HEK293T (cell line): ENCODE data around the gene EYS.

Experiments
- CTCF ChIA-PET: fragments of 350-600 bp; formaldehyde crosslinking; extraction: SDS; loops from one replicate; lab custom pipeline; 2021; ENCODE audit warnings: antibody characterized with exemption, inconsistent platforms; lab: Yijun Ruan, JAX
- POLR2A ChIA-PET: fragments of 350-600 bp; formaldehyde crosslinking; extraction: SDS; loops from one replicate; lab custom pipeline; 2020; ENCODE audit warnings: antibody characterized with exemption, inconsistent platforms; lab: Yijun Ruan, JAX
- DNase-seq: peaks from one replicate; pipeline ENCODE4 v3.0.0; 2012; ENCODE audit warnings: mixed read lengths; ENCODE audit errors: extremely low spot score
- ARNT ChIP-seq: fragments of 450-650 bp; IDR thresholded peaks from 2 replicates; pipeline ENCODE4 v1.6.1; 2017; ENCODE audit warnings: mild to moderate bottlenecking
- BHLHE40 ChIP-seq: fragments of 450-650 bp; IDR thresholded peaks from 2 replicates; pipeline ENCODE4 v1.6.1; 2016; ENCODE audit warnings: mild to moderate bottlenecking, moderate library complexity, borderline replicate concordance
- CTBP1 ChIP-seq: fragments of 450-650 bp; IDR thresholded peaks from 2 replicates; pipeline ENCODE4 v1.6.1; 2016; ENCODE audit warnings: borderline replicate concordance
- ELF4 ChIP-seq: fragments of 450-650 bp; IDR thresholded peaks from 2 replicates; pipeline ENCODE4 v1.6.1; 2017; ENCODE audit warnings: antibody characterized with exemption
- FOXA1 ChIP-seq: fragments of 450-650 bp; IDR thresholded peaks from 2 replicates; pipeline ENCODE4 v1.6.1; 2016; ENCODE audit warnings: mild to moderate bottlenecking
- FOXK2 ChIP-seq: fragments of 450-650 bp; IDR thresholded peaks from 2 replicates; pipeline ENCODE4 v1.6.1; 2016; ENCODE audit warnings: mild to moderate bottlenecking
- FOXM1 ChIP-seq: fragments of 450-650 bp; IDR thresholded peaks from 2 replicates; pipeline ENCODE4 v1.6.1; 2017; ENCODE audit warnings: mild to moderate bottlenecking, borderline replicate concordance
- HDGF ChIP-seq: fragments of 450-650 bp; IDR thresholded peaks from 2 replicates; pipeline ENCODE4 v1.6.1; 2017; ENCODE audit warnings: antibody characterized with exemption, borderline replicate concordance
- L3MBTL2 ChIP-seq: fragments of 450-650 bp; conservative IDR thresholded peaks from 2 replicates; pipeline ENCODE4 v1.6.1; 2016; ENCODE audit warnings: mild to moderate bottlenecking
- LEF1 ChIP-seq: fragments of 450-650 bp; IDR thresholded peaks from 2 replicates; pipeline ENCODE4 v1.6.1; 2017; ENCODE audit warnings: mild to moderate bottlenecking, borderline replicate concordance
- NFRKB ChIP-seq: fragments of 450-650 bp; IDR thresholded peaks from 2 replicates; pipeline ENCODE4 v1.6.1; 2016; ENCODE audit warnings: mild to moderate bottlenecking, moderate library complexity
- PKNOX1 ChIP-seq: fragments of 450-650 bp; IDR thresholded peaks from 2 replicates; pipeline ENCODE4 v1.6.1; 2016
- SP1 ChIP-seq: fragments of 450-650 bp; IDR thresholded peaks from 2 replicates; pipeline ENCODE4 v1.6.1; 2017
- SUZ12 ChIP-seq: fragments of 450-650 bp; IDR thresholded peaks from 2 replicates; pipeline ENCODE4 v1.6.1; 2016; ENCODE audit warnings: mild to moderate bottlenecking
- TARDBP ChIP-seq: fragments of 450-650 bp; IDR thresholded peaks from 2 replicates; pipeline ENCODE4 v1.6.1; 2016
- ZNF384 ChIP-seq: fragments of 450-650 bp; IDR thresholded peaks from 2 replicates; pipeline ENCODE4 v1.6.1; 2016

Gene EYS

GRCh38 chr6:64908104-64908503 lies 798.9 kb downstream of the EYS start:
- no peak for TF ChIP-seq ZNF384
- TF ChIP-seq LEF1, result no peak
- TF ChIP-seq FOXM1, result no peak
- no peak for TF ChIP-seq SP1
- no peak for TF ChIP-seq TARDBP
- TF ChIP-seq L3MBTL2, result no peak
- no peak for TF ChIP-seq PKNOX1
- TF ChIP-seq ARNT, result no peak
- DNase-seq, result no peak
- CTCF ChIA-PET, result no interaction called here
- POLR2A ChIA-PET, result no interaction called here

- CTCF ChIA-PET, result no interaction called here
- TF ChIP-seq SP1, result no peak
- POLR2A ChIA-PET, result no interaction called here
- no peak for DNase-seq
These were observed 802.4 kb downstream of the EYS start for GRCh38 chr6:64904616-64905015.

GRCh38 chr6:64902596-64902995 lies 804.4 kb downstream of the EYS start:
- ChIA-PET POLR2A (no interaction called here), CTCF (no interaction called here)
- TF ChIP-seq FOXA1, result no peak
- TF ChIP-seq PKNOX1, result no peak
- TF ChIP-seq FOXK2, result no peak
- TF ChIP-seq ARNT, result no peak
- TF ChIP-seq LEF1, result no peak
- no peak for TF ChIP-seq BHLHE40
- no peak for TF ChIP-seq FOXM1
- TF ChIP-seq L3MBTL2, result no peak
- TF ChIP-seq CTBP1, result no peak
- TF ChIP-seq ELF4, result no peak
- TF ChIP-seq ZNF384, result no peak
- no peak for TF ChIP-seq SP1
- TF ChIP-seq NFRKB, result no peak
- no peak for TF ChIP-seq SUZ12
- TF ChIP-seq HDGF, result no peak
- TF ChIP-seq TARDBP, result no peak
- DNase-seq, result no peak

GRCh38 chr6:64896939-64897338 lies 810.1 kb downstream of the EYS start:
- TF ChIP-seq TARDBP, result no peak
- ChIA-PET CTCF (no interaction called here), POLR2A (no interaction called here)
- DNase-seq, result no peak

- TF ChIP-seq LEF1 (no peak), CTBP1 (no peak), PKNOX1 (no peak), BHLHE40 (no peak), HDGF (no peak), SP1 (no peak), FOXA1 (no peak), FOXM1 (no peak), FOXK2 (no peak), NFRKB (no peak), TARDBP (no peak)
- ChIA-PET POLR2A (no interaction called here), CTCF (no interaction called here)
These were observed 811.1 kb downstream of the EYS start for GRCh38 chr6:64895945-64896344.

GRCh38 chr6:64890609-64891008 lies 816.4 kb downstream of the EYS start:
- TF ChIP-seq NFRKB (no peak), ZNF384 (no peak), FOXK2 (no peak), ARNT (no peak), TARDBP (no peak), ELF4 (no peak), LEF1 (no peak), FOXM1 (no peak), PKNOX1 (no peak), SUZ12 (no peak), HDGF (no peak), L3MBTL2 (no peak), BHLHE40 (no peak), CTBP1 (no peak), FOXA1 (no peak), SP1 (no peak)
- DNase-seq, result no peak
- ChIA-PET POLR2A (no interaction called here), CTCF (no interaction called here)

More at GRCh38 chr6:64895945-64896344, 811.1 kb downstream of the EYS start:
- DNase-seq, result no peak

- no peak for DNase-seq
- TF ChIP-seq PKNOX1, result no peak
- no peak for TF ChIP-seq SP1
- no peak for TF ChIP-seq FOXK2
- TF ChIP-seq ZNF384, result no peak
- TF ChIP-seq HDGF, result no peak
- TF ChIP-seq BHLHE40, result no peak
- no peak for TF ChIP-seq LEF1
- TF ChIP-seq SUZ12, result no peak
- no peak for TF ChIP-seq L3MBTL2
- TF ChIP-seq CTBP1, result no peak
- no peak for TF ChIP-seq ARNT
- no peak for TF ChIP-seq FOXM1
- no peak for TF ChIP-seq ELF4
- no peak for TF ChIP-seq NFRKB
- TF ChIP-seq FOXA1, result no peak
- TF ChIP-seq TARDBP, result no peak
- CTCF ChIA-PET, result no interaction called here
- POLR2A ChIA-PET, result no interaction called here
These were observed 817.9 kb downstream of the EYS start for GRCh38 chr6:64889144-64889543.
